Activated T-cell treated with anti-CD3 and anti-CD28 coated beads, Interleukin-2, amount 50 U/mL, for 4 hours (primary cell): ENCODE results near the gene NPM3. TPM values are rescaled to one million over a fixed set of nuclear protein-coding genes. Genes with fewer than 3 reads are reported as not detected.

Source experiments
- ATAC-seq, 2 donors: fragments of 200-7000 bp; cut with Tn5 transposase; one replicate each; pipeline ENCODE4 v1.10.0; 2021
- DNase-seq: peaks from one replicate; pipeline ENCODE4 v3.0.0-alpha.2; 2020
- H3K27me3 Mint-ChIP-seq: one replicate; pipeline ENCODE4 v1.8.0; 2021; ENCODE audit warnings: low read depth, mixed read lengths
- H3K36me3 Mint-ChIP-seq: one replicate; pipeline ENCODE4 v1.8.0; 2022; ENCODE audit warnings: mixed read lengths; ENCODE audit not compliant: insufficient read depth
- H3K4me1 Mint-ChIP-seq: one replicate; pipeline ENCODE4 v1.8.0; 2021; ENCODE audit warnings: low read depth, mixed read lengths
- H3K4me3 Mint-ChIP-seq: one replicate; pipeline ENCODE4 v1.8.0; 2021; ENCODE audit warnings: mild to moderate bottlenecking, moderate library complexity, mixed read lengths
- H3K9me3 Mint-ChIP-seq: one replicate; pipeline ENCODE4 v1.8.0; 2021; ENCODE audit warnings: mixed read lengths
- total RNA-seq, 3 donors: library from RNA; stranded (reverse); gene quantifications; one replicate each; pipeline ENCODE4 v1.2.1, GENCODE V29; 2021

Gene NPM3
- total RNA-seq, 3 donors from 2014 or later = 213 to 285 (median 265) TPM

DNA sequence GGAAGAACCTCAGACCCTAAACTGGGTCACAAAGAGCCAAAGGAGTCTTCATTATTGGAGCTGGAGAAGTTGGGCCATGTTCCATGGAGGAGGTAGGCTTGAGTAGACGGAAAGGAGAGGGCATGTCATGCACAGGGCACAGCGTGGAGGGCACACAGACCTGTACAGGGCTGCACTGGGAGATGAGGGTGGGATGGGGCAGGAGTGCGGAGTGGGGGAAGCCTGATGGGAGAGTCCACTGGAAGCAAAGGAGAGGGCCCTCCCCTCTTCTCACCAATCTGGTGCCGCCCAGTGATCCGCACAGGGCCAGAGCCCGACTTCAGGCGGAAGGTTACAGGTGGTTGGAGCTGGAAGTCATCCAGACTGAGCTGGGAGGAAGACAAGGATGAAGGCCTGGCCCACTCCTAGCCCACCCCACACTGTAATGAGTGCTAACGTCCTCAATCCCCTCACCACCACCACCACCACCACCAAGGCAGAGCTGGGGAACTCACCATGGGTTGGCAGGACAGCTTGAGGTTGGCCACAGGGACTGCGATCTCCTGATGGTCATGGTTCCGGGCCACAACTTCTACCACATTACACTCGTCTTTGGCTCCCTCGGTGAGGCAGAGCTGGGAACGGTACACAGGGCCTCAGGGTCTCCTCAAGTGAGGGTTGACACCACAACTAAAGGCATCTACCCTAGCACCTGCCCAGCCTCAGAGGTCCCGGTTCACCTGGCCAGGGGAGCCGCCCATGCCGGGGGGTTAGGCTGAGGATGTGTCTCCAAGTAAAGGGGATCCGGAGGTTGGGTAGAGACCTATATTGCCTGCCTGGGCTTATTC lies 1.0 kb downstream of the NPM3 start:
- Mint-ChIP-seq H3K27me3 (peaks cover 20% of the 10 kb centered on the region), H3K4me3 (peak overlapping the region; percentile 99), H3K9me3 (no peaks in the 10 kb centered on the region), H3K4me1 (peaks cover 57% of the 10 kb centered on the region), H3K36me3 (peaks cover 30% of the 10 kb centered on the region)
- DNase-seq (no peak), ATAC-seq (no peak)

DNA sequence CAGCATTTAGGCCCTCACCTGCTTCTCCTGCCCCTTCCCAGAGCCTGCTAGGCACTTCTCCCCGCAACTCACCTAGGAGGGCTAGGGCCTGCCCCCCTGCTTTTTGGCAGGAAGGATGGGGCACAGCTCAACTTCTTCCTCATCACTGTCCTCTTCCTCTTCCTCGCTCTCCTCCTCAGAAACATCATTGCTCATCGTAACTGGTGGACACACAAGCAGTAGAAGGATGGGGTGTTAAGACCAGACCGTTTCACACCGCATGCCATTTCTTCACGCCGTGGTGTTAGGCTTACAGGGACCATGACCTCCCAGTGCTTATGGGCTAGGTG lies 1.6 kb downstream of the NPM3 start:
- H3K4me1 Mint-ChIP-seq = peaks cover 57% of the 10 kb centered on the region
- H3K4me3 Mint-ChIP-seq = peak overlapping the region; percentile 99
- no peaks in the 10 kb centered on the region for H3K9me3 Mint-ChIP-seq
- no peak for DNase-seq
- peaks cover 28% of the 10 kb centered on the region for H3K36me3 Mint-ChIP-seq
- ATAC-seq = no peak
- H3K27me3 Mint-ChIP-seq = peaks cover 26% of the 10 kb centered on the region

DNA sequence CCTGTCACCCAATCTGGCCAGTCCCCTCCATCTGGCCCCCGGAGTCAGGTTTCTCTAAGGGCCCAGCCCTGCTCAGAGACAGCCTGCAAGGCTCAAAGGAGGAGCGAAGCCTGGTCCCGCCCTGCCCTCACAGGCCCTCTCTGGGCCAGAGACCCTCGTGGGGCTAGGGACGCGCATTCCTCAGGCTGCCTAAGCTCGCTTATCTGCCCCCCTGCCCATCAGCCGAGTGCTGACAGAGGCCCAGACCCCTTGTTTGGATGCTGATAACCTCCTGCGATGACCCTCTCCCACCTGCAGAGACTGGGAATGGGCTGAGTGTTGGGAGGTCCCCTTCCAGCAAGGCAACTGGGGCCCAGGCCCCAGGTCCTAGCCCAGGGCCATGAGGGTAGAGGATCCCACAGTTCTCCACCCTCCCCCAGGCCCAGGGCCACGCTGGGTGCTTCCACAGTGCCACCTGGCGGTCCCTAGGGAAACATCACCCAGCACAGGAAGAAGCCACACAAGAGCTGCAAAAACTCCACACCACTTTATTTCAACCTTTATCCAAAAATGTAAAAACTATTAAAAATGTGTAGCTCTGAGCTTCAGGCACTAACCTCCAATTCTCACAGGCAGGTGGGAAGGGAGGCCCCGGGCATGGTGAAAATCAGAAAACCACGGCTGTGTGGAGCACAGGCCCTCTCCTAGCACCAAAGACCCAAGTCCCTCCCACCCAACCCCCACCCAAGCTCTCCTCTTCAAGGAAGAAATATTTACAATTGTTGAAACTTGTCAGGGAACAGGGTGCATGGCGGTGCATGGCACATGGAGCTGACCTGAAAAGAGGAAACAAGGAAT lies 2.2 kb downstream of the NPM3 start:
- peaks cover 57% of the 10 kb centered on the region for H3K4me1 Mint-ChIP-seq
- no peaks in the 10 kb centered on the region for H3K9me3 Mint-ChIP-seq
- ATAC-seq (peak; percentile 52 to 63), DNase-seq (peak; percentile 62)
- H3K27me3 Mint-ChIP-seq = peaks cover 27% of the 10 kb centered on the region
- H3K4me3 Mint-ChIP-seq = peak overlapping the region; percentile 70
- peaks cover 26% of the 10 kb centered on the region for H3K36me3 Mint-ChIP-seq

DNA sequence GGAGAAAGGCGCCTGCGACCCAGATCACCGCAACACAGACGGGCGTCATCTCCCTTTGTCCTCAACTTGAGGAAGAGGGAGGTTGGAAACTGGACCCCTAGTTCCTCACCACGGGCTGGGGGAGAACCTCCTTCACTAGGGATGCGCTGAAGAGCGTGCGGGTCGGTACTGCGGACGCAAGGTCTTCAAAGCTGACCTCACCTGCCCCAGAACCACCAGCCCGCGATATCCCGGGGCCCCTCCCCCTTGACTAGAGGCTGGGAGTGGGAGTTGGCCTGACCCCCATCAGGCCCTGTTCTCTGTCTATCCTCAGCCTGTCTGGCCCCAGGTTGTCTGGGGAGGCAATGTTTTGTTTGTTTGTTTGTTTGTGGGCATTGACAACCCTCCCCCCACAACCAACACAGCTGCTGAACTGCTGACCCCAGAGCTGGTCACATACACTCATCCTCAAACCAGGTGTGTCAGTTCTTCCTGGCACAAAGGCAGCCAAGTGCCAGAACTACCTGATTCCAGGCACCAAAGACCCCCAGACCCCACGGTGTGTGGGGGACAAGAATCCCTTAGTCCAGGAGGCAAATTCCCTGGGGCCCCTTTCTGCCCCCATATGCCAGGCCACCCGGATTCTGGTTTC lies 2.9 kb downstream of the NPM3 start:
- H3K4me1 Mint-ChIP-seq = peaks cover 52% of the 10 kb centered on the region
- H3K9me3 Mint-ChIP-seq = no peaks in the 10 kb centered on the region
- DNase-seq = no peak
- peaks cover 28% of the 10 kb centered on the region for H3K27me3 Mint-ChIP-seq
- H3K4me3 Mint-ChIP-seq = peak overlapping the region; percentile 70
- ATAC-seq = no peak
- H3K36me3 Mint-ChIP-seq = peaks cover 19% of the 10 kb centered on the region

DNA sequence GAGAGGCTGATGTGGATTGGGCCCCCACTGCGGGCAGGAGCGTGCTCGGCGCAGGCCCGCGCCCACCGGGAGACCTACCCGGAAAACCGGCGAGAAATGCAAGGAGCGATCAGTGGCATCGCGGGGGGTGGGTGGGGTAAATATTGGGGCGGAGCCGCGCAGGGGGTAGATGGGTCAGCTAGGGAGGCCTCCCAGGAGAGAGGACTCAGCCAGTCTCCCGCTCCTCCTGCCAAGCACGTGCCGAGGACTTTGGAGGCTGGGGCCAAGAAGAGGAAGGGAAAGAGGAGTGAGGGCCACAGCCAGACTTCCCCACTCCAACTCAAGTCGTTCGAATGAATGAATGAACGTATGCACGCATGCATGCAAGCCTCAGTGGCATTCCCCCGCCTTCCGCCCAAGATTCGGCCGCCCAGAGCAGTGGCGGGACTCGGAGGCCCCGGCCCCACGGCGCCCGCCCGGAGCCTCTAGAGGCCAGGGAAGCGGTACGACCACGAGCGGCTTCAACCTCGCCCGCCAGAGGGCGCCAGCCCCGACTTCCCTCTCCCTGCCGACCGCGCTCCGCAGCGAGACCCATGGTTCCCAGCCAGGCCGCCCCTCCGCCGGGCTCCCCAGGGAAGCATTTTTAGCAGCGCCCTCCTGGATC lies 3.6 kb downstream of the NPM3 start:
- Mint-ChIP-seq H3K27me3 (peaks cover 34% of the 10 kb centered on the region), H3K4me3 (peak overlapping the region; percentile 70), H3K9me3 (no peaks in the 10 kb centered on the region), H3K4me1 (peaks cover 51% of the 10 kb centered on the region), H3K36me3 (peaks cover 19% of the 10 kb centered on the region)
- DNase-seq = peak; percentile 81
- peak; percentile 51 to 55 for ATAC-seq

DNA sequence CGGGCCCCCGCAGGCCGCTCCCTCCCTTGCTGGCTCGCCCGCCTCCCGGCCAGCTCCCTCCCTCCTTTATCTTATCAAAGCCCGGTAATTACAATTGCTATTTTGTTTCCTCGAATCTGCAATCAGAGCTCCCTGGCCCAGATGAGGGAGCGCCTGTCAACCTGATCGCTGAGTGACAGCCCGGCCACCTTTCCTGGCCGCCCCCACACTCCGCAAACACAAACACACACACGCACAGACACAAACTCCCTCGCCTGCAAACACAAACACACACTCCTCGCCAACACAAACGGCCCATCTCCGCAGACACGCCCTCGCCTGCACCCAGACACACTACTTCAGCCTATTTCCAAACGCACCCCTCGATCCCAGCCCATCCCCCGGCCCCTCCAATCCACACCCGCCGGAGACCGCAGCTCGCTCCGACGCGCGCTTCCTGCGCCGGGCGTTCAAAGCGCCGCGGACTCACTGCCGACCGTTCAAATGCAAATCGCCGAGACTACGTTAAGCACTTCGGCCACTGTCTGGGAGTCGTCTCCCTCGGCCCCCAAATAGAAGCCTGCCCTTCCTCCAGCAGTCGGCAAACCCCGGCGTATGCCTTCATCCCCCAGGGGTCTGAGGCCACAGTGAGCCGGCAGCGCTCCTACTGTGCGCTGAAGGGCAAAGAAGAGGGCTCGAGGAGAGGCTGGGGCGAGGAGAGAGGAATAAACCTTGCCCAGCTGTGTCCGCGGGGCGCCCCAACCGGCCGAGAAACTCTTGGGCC lies 4.3 kb downstream of the NPM3 start:
- Mint-ChIP-seq H3K27me3 (peaks cover 41% of the 10 kb centered on the region), H3K36me3 (peaks cover 14% of the 10 kb centered on the region), H3K9me3 (no peaks in the 10 kb centered on the region), H3K4me1 (peaks cover 48% of the 10 kb centered on the region), H3K4me3 (peak overlapping the region; percentile 70)
- no peak for DNase-seq
- no peak for ATAC-seq

DNA sequence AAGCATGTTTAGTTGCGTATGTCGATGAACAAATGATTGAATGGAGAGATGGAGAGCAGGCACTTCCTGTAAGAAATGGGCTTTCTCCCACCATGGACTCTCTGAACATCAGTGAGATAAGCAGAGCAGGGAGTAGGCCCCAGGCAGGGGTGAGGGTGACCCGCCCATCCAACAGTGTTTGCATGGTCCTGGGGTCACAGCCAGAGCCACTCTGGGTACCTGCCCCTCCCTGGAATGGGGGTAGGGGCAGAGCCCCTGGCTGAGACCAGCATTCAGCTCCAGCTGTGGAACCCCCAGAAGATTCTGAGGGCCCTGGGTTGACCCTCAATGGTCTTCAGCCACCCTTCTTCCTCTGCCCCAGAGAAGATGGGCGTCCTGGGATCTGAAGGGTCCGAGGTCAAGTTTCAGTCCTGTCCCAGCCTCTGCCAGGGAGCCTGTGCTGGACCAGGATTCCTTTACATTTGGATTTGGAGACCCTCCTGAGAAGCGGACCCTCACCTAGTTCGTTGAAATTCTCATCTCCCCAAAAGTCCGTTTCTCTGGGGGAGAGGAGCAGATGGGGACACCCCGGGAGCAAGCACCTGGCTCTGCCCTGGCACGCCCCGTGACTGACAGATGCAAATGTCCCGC lies 5.0 kb downstream of the NPM3 start:
- peaks cover 46% of the 10 kb centered on the region for H3K4me1 Mint-ChIP-seq

DNA sequence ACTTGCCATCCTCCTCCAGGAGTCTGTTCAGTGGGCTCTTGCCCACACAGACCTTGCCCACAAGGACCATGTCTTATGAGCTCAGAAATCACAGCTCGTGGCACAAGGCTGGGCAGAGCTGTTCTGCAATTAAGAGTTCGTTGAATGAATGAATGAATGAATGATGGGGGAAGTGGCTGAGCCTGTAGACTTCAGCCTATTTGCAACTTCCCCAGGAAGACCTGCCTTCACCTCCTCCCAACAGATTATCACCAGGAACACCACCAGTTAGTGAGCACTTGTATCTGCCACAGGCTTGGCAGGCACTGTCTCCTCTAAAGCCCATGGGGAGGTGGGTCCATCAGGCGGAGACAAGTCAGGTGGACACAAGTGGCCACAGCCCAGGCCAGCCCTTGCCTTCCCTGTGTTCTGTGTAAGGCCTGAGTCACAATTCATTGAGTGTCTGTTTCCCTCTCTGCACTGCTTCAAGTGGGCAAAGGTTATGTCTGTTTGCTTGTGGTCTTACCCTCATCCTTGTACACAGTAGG lies 5.6 kb downstream of the NPM3 start:
- H3K9me3 Mint-ChIP-seq = no peaks in the 10 kb centered on the region
- peaks cover 42% of the 10 kb centered on the region for H3K4me1 Mint-ChIP-seq
- peaks cover 53% of the 10 kb centered on the region for H3K27me3 Mint-ChIP-seq
- H3K4me3 Mint-ChIP-seq = no peak overlapping the region
- peaks cover 12% of the 10 kb centered on the region for H3K36me3 Mint-ChIP-seq
- ATAC-seq = no peak
- no peak for DNase-seq

More for the DNA sequence above, 5.0 kb downstream of the NPM3 start:
- H3K27me3 Mint-ChIP-seq = peaks cover 48% of the 10 kb centered on the region
- peaks cover 12% of the 10 kb centered on the region for H3K36me3 Mint-ChIP-seq
- ATAC-seq (no peak), DNase-seq (no peak)
- no peaks in the 10 kb centered on the region for H3K9me3 Mint-ChIP-seq
- peak overlapping the region; percentile 70 for H3K4me3 Mint-ChIP-seq

DNA sequence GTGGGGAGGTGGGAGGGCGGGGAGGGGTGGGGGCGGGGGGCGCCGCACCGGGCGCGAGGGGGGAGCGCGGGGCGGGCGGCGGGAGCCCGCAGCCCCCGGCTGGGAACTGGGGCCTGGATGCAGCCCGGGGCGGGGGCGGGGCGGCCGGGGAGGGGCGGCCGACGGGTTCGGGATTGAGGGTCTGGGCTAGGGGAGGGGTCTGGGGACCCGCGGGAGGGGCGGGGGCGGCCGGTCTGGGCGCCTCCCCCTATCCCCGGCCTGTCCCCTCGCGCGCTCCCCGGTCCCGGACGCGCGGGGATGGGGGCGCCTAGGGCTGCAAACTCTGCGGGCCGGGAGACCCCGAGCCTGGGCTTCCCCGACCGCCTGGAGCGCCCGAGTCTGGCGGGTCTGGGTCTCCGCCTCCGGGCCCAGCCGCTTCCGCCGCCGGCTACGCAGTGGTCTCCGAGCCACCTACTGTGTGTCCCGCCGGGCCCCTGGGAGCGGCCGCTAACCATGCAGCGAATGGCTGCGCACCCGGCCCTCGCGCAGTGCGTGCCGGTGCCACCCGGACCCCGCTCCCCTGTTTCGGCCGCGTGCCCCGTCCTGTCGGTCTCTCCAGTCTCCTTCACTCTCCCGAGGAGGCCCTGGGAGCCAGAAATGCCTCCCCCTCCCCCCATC lies 7.0 kb downstream of the NPM3 start:
- H3K27me3 Mint-ChIP-seq = peaks cover 64% of the 10 kb centered on the region
- H3K4me1 Mint-ChIP-seq = peaks cover 34% of the 10 kb centered on the region
- H3K9me3 Mint-ChIP-seq = no peaks in the 10 kb centered on the region
- H3K4me3 Mint-ChIP-seq = peak overlapping the region; percentile 11
- DNase-seq = no peak
- ATAC-seq = no peak
- peaks cover 7% of the 10 kb centered on the region for H3K36me3 Mint-ChIP-seq

DNA sequence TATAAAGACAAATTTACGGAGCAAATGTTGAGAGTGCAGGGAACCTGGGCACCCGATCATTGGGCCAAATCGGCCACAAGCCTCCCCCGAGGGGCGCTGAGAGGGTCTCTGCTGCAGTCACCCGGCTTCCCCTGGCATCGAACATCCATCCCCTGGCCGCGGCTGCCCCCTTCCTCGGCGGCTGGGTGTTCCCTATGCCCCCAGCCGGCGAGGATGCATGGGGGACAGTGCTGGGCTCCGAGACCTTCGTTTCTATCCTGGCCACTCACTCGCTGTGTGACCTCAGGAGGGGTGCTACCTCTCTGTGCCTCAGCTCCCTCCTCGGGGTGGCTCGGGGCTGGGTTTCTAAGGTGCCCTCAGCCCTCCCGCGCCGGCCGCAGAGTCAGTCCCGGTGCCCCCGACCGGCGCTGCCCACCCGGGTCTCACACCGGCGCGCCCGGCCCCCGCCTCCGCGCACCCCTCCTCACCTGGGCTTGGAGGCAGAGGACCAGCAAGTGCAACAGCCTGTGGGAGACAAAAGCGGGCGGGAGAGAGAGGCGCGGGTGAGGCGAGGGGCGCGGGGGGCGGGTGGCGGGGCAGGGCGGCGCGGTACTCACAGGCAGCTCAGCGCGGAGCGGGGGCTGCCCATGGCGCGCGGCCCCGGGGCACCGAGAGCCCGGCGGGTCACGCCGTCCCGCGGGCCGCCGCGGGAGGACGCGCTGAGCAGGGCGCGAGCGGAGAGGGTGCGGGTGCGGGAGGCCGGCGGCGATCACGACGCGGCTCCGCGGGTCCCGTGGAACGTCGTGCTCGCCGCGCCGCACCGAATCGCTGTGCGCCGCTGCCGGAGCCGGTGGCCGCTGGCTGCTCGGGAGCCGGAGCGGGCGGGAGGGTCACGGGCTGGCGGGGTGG lies 7.7 kb downstream of the NPM3 start, which contains the start of gene FGF8:
FGF8 (minus strand) TSS at position 842 of the 888 bp plus-strand sequence; CDS start at position 628, 214 bp downstream.
- no peak for ATAC-seq
- Mint-ChIP-seq H3K4me1 (peaks cover 29% of the 10 kb centered on the region), H3K27me3 (peaks cover 67% of the 10 kb centered on the region), H3K9me3 (no peaks in the 10 kb centered on the region), H3K4me3 (peak within 1 kb of the TSS; percentile 26), H3K36me3 (peaks cover 7% of the 10 kb centered on the region)
- DNase-seq = no peak

DNA sequence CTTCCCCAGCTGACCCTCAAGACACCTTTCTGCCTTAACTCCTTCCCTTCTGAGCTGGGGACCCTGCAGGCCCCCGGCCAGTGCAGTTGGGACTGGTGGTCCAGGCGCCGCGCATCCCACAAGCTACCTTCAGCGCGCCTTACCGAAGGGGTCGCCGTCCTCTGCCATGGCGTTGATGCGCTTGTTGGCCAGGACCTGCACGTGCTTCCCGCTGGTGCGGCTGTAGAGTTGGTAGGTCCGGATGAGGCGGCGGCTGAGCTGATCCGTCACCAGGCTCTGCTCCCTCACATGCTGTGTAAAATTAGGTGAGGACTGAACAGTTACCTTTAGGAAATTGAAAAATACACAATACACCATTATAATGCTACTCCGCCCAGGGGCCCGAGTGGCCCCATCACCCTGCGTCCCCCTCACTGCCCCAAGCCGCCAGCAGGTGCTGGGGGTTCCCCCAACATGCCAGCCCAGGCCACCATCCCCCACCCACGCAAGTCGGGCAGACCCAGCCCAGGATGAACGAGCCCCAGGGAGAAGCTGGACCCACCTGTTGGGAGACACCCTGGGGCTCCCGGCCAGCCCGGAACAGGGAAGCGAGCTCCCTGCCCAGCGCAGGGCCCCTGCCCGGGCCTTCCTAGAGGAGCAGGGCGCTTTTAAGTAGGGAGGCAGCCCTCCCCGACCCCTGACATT lies 8.5 kb downstream of the NPM3 start:
- Mint-ChIP-seq H3K27me3 (peaks cover 69% of the 10 kb centered on the region), H3K4me1 (peaks cover 25% of the 10 kb centered on the region), H3K4me3 (peak overlapping the region; percentile 26), H3K9me3 (no peaks in the 10 kb centered on the region), H3K36me3 (peaks cover 7% of the 10 kb centered on the region)
- DNase-seq = no peak
- peak in 1 of 2 donors; percentile 34 for ATAC-seq
